Left lung (tissue), 10 donors: ENCODE measurements around the gene KRT74. TPM values are rescaled to one million over a fixed set of nuclear protein-coding genes. Genes with fewer than 3 reads are reported as not detected.

Experiments
- ATAC-seq: fragments of 200-7000 bp; cut with Tn5 transposase; one replicate; pipeline ENCODE4 v1.9.1; 2020; ENCODE audit warnings: moderate library complexity
- DNase-seq, 4 donors: peaks; one replicate each; pipeline ENCODE4 v3.0.0-alpha.2; 2013 to 2020
- H3K27ac ChIP-seq, 2 donors: fragments of 200-600 bp; sonication (generic) in 1 of 2; one replicate each; pipeline versions ENCODE4 v1.5.0 to v1.8.0; 2020 to 2021
- H3K27me3 ChIP-seq, 2 donors: fragments of 200-600 bp; sonication (generic) in 1 of 2; one replicate each; pipeline versions ENCODE4 v1.5.0 to v1.8.0; 2020 to 2021
- H3K36me3 ChIP-seq, 2 donors: fragments of 200-600 bp; sonication (generic) in 1 of 2; one replicate each; pipeline versions ENCODE4 v1.5.0 to v1.8.0; 2020 to 2021
- H3K4me1 ChIP-seq, 2 donors: fragments of 200-600 bp; one replicate each; pipeline ENCODE4 v1.8.0; 2021
- H3K4me3 ChIP-seq, 2 donors: fragments of 200-600 bp; sonication (generic) in 1 of 2; one replicate each; pipeline versions ENCODE4 v1.5.0 to v1.8.0; 2020 to 2021; ENCODE audit warnings: mild to moderate bottlenecking in 1 of 2
- H3K9me3 ChIP-seq, 2 donors: fragments of 200-600 bp; sonication (generic) in 1 of 2; one replicate each; pipeline versions ENCODE4 v1.5.0 to v1.8.0; 2020 to 2021
- CTCF ChIP-seq, 2 donors: fragments of 200-600 bp; sonication (generic) in 1 of 2; IDR thresholded peaks; one replicate each; pipeline versions ENCODE4 v1.5.0 to v1.8.0; 2021; ENCODE audit warnings: antibody characterized with exemption in 2 of 2
- intact Hi-C, 2 donors: fragments of 100-400 bp; cut with DNase I; formaldehyde crosslinking; loops; one replicate each; pipeline versions ENCODE4 v1.11.2 to v1.14.2; 2022
- polyA plus RNA-seq, 6 donors: library from polyadenylated mRNA; unstranded; fragments of 120-200 nt; gene quantifications; one replicate each; pipeline ENCODE4 v1.2.1, GENCODE V29; 2013; ENCODE audit not compliant: insufficient read length in 6 of 6
- total RNA-seq, 2 donors: library from RNA; stranded (reverse); fragmentation: NEBNext Ultra II Directional; extraction: Animal tissue kit (Norgen Biotek cat#: 25700); gene quantifications; one replicate each; pipeline ENCODE4 v1.2.1, GENCODE V29; 2021
- donor health status: DM: no; HTN: yes; CAD: no.
- donor health status: DM: no; HTN: no; CAD: no.

The KRT74 gene
- total and polyA plus RNA-seq, 8 donors = not detected

- H3K4me1 ChIP-seq = no peaks in the 10 kb centered on the region
- no peaks in the 10 kb centered on the region for H3K36me3 ChIP-seq
- intact Hi-C loops = no loop called here
- no peak overlapping the region for H3K4me3 ChIP-seq
- no peaks in the 10 kb centered on the region for H3K27me3 ChIP-seq
- no peak for TF ChIP-seq CTCF (IDR thresholded peaks at IDR 0.05)
- DNase-seq (no peak), ATAC-seq (no peak)
- no peak overlapping the region for H3K27ac ChIP-seq
- no peaks in the 10 kb centered on the region for H3K9me3 ChIP-seq
Measured at GRCh38 chr12:52532636-52533035, 41.0 kb downstream of the KRT74 start.

- Histone ChIP-seq H3K4me3 (no peak overlapping the region), H3K9me3 (no peaks in the 10 kb centered on the region), H3K36me3 (no peaks in the 10 kb centered on the region), H3K27ac (no peak overlapping the region), H3K27me3 (no peaks in the 10 kb centered on the region), H3K4me1 (no peaks in the 10 kb centered on the region)
- DNase-seq (no peak), ATAC-seq (no peak)
- intact Hi-C loops = no loop called here
- TF ChIP-seq CTCF (IDR thresholded peaks at IDR 0.05) = no peak
Measured at GRCh38 chr12:52531566-52532300, 41.9 kb downstream of the KRT74 start.

GRCh38 chr12:52530905-52531304, 42.7 kb downstream of the KRT74 start:
- Histone ChIP-seq H3K4me1 (no peaks in the 10 kb centered on the region), H3K36me3 (no peaks in the 10 kb centered on the region), H3K4me3 (no peak overlapping the region), H3K9me3 (no peaks in the 10 kb centered on the region), H3K27me3 (peaks cover 0 to 6% of the 10 kb centered on the region in 2 donors), H3K27ac (no peak overlapping the region)
- intact Hi-C loops = no loop called here
- TF ChIP-seq CTCF (IDR thresholded peaks at IDR 0.05) = no peak
- ATAC-seq = no peak
- no peak for DNase-seq

- intact Hi-C loops = no loop called here
- H3K36me3 ChIP-seq = no peaks in the 10 kb centered on the region
- no peak for TF ChIP-seq CTCF (IDR thresholded peaks at IDR 0.05)
Measured at GRCh38 chr12:52530366-52530765, 43.3 kb downstream of the KRT74 start.

GRCh38 chr12:52529846-52530245, 43.8 kb downstream of the KRT74 start:
- no peaks in the 10 kb centered on the region for H3K4me1 ChIP-seq
- H3K27ac ChIP-seq = no peak overlapping the region
- H3K36me3 ChIP-seq = no peaks in the 10 kb centered on the region
- ATAC-seq = no peak
- no peak for TF ChIP-seq CTCF (IDR thresholded peaks at IDR 0.05)
- no peak for DNase-seq
- intact Hi-C loops = no loop called here
- H3K9me3 ChIP-seq = no peaks in the 10 kb centered on the region
- H3K27me3 ChIP-seq = peaks cover 0 to 13% of the 10 kb centered on the region in 2 donors
- H3K4me3 ChIP-seq = no peak overlapping the region

More at GRCh38 chr12:52530366-52530765, 43.3 kb downstream of the KRT74 start:
- Histone ChIP-seq H3K9me3 (no peaks in the 10 kb centered on the region), H3K4me3 (no peak overlapping the region), H3K27me3 (peaks cover 0 to 8% of the 10 kb centered on the region in 2 donors), H3K4me1 (no peaks in the 10 kb centered on the region), H3K27ac (no peak overlapping the region)
- ATAC-seq (no peak), DNase-seq (no peak)
